Measurements from ENCODE around the gene CPNE4.

Gene CPNE4

DNA sequence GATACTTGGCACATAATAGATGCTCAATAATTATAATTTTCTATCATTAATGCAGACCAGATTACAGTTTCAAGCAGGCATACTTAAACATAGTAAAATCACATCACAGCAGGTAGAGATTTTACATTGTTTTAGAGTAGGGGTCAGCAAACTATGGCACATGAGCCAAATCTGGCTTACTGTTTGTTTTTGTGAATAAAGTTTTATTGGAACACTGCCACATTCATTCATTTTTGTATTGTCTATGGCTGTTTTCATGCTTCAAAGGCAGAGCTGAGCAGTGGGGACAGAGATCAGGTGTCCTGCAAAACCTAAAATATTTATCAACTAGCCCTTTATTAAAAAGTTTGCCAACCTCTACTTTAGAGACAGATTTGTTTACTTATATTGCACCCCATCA is 342.5 kb downstream of the CPNE4 start:
- H3K9me3 Mint-ChIP-seq, result peaks cover 2% of the 10 kb centered on the region

DNA sequence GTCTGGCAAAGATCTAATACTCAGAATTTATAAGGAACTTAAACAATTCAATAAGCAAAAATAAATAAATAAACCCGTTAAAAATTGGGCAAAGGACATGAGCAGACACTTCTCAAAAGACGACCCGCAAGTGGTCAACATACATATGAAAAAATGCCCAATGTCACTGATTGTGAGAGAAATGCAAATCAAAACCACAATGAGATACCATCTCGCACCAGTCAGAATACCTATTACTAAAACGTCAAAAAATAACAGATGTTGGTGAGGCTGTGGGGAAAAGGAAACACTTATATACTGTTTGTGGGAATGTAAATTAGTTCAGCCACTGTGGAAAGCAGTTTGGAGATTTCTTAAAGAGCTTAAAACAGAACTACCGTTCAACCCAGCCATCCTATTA is 344.0 kb downstream of the CPNE4 start:
- Mint-ChIP-seq H3K27ac (no peak overlapping the region), H3K36me3 (ENCODE audit: low read depth) (no peaks in the 10 kb centered on the region), H3K4me1 (no peaks in the 10 kb centered on the region), H3K27me3 (ENCODE audit: low read depth) (no peaks in the 10 kb centered on the region), H3K4me3 (no peak overlapping the region), H3K9me3 (peaks cover 2% of the 10 kb centered on the region)
- TF ChIP-seq, protein P1, sequence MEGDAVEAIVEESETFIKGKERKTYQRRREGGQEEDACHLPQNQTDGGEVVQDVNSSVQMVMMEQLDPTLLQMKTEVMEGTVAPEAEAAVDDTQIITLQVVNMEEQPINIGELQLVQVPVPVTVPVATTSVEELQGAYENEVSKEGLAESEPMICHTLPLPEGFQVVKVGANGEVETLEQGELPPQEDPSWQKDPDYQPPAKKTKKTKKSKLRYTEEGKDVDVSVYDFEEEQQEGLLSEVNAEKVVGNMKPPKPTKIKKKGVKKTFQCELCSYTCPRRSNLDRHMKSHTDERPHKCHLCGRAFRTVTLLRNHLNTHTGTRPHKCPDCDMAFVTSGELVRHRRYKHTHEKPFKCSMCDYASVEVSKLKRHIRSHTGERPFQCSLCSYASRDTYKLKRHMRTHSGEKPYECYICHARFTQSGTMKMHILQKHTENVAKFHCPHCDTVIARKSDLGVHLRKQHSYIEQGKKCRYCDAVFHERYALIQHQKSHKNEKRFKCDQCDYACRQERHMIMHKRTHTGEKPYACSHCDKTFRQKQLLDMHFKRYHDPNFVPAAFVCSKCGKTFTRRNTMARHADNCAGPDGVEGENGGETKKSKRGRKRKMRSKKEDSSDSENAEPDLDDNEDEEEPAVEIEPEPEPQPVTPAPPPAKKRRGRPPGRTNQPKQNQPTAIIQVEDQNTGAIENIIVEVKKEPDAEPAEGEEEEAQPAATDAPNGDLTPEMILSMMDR (IDR thresholded peaks at IDR 0.05; ENCODE audit: unreplicated experiment in 3 of 3), result no peak

More for the DNA sequence above, 342.5 kb downstream of the CPNE4 start:
- Mint-ChIP-seq H3K4me3 (no peak overlapping the region), H3K27me3 (ENCODE audit: low read depth) (no peaks in the 10 kb centered on the region), H3K36me3 (ENCODE audit: low read depth) (no peaks in the 10 kb centered on the region), H3K27ac (no peak overlapping the region), H3K4me1 (no peaks in the 10 kb centered on the region)
- TF ChIP-seq, protein P1 (IDR thresholded peaks at IDR 0.05; ENCODE audit: unreplicated experiment in 3 of 3), result no peak

DNA sequence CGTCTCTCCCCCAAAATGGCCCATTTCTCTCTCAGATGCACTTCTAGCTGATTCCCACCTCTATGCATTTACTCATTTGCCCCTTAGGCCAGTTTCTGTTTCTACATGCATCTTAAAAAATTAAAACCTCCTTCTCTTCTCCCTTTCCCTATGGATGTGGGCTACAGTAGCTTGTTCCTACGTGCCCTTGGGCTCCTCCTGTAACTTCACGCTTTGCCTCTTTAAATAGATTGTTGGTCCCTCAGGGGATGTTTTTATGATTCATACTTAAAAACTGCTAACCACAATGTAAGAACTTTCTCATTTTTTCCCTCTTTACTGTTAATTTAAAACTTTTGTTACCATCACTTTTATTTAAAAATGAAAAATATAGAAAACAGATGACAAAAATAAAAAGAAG is 346.4 kb downstream of the CPNE4 start:
- Mint-ChIP-seq H3K4me3 (no peak overlapping the region), H3K4me1 (no peaks in the 10 kb centered on the region), H3K27ac (no peak overlapping the region), H3K36me3 (ENCODE audit: low read depth) (no peaks in the 10 kb centered on the region), H3K27me3 (ENCODE audit: low read depth) (no peaks in the 10 kb centered on the region), H3K9me3 (peaks cover 2% of the 10 kb centered on the region)
- TF ChIP-seq, protein P1 (IDR thresholded peaks at IDR 0.05; ENCODE audit: unreplicated experiment in 3 of 3), result no peak

DNA sequence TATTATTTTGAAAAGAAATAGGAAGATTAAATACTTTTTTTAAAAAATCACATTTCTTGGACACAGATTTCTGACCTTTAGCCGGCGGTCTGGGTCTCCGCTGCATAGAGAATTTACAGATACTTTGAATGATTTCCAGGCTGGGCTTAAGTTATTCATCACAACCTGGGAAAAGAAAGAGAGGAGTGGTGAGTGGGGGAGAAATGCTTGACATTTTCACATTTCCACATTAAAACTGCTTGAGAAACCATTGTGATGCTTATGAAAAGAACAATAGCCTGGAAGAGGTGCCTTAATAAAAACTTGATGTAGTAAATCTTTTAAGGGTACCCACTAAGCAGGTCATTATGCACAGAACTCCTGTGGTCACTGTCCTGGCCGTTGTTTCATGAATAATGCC is 365.2 kb downstream of the CPNE4 start:
- Mint-ChIP-seq H3K27me3 (ENCODE audit: low read depth) (peaks cover 5% of the 10 kb centered on the region), H3K9me3 (no peaks in the 10 kb centered on the region), H3K36me3 (ENCODE audit: low read depth) (no peaks in the 10 kb centered on the region), H3K4me3 (no peak overlapping the region), H3K4me1 (no peaks in the 10 kb centered on the region), H3K27ac (no peak overlapping the region)
- TF ChIP-seq, protein P1 (IDR thresholded peaks at IDR 0.05; ENCODE audit: unreplicated experiment in 3 of 3), result no peak

DNA sequence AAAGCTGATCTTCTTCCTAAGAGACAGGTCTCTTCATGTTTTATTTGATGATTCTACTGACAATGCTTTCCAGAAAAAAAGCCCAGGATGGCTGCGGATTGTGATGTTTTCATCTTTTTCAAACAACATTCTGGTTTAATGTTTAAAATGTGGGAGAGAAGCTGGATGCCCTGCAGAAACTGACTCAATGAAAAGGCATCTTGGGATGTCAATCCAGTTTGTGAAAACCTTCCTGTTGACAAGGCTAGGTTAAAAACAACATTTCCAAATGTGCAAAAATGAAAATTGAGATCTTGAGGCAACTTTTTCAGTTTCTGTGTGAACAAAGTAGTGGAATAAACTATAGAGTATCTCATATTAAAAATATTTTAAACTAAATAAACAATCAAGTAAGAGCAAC is 376.0 kb downstream of the CPNE4 start:
- H3K27ac Mint-ChIP-seq, result no peak overlapping the region
- peaks cover 8% of the 10 kb centered on the region for H3K9me3 Mint-ChIP-seq

DNA sequence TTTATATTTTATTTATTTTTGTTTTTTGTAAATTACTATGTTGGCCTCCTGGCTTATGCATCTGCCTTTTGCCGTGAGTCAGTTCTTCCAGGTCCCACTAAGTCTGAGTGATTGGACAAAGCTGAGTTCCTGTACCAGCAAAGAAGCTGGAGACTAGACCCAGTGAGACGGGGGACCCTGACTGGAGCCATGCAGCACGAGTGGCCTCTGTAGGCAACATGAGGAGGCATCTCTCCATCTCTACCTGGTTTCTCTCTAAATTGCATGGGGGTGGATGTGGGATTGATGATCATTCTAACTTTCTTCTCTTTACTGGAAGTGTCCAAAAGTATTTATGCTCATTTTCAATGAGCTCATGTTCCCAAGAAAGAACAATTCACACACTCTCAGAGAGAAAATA is 376.7 kb downstream of the CPNE4 start:
- no peak overlapping the region for H3K4me3 Mint-ChIP-seq
- H3K9me3 Mint-ChIP-seq, result peaks cover 8% of the 10 kb centered on the region
- H3K4me1 Mint-ChIP-seq, result peaks cover 5% of the 10 kb centered on the region
- H3K27ac Mint-ChIP-seq, result no peak overlapping the region
- peaks cover 9% of the 10 kb centered on the region for H3K27me3 Mint-ChIP-seq (ENCODE audit: low read depth)
- H3K36me3 Mint-ChIP-seq (ENCODE audit: low read depth), result no peaks in the 10 kb centered on the region
- TF ChIP-seq, protein P1 (IDR thresholded peaks at IDR 0.05; ENCODE audit: unreplicated experiment in 3 of 3), result no peak

More for the DNA sequence above, 376.0 kb downstream of the CPNE4 start:
- Mint-ChIP-seq H3K27me3 (ENCODE audit: low read depth) (peaks cover 4% of the 10 kb centered on the region), H3K4me1 (no peaks in the 10 kb centered on the region), H3K36me3 (ENCODE audit: low read depth) (no peaks in the 10 kb centered on the region), H3K4me3 (no peak overlapping the region)
- TF ChIP-seq, protein P1 (IDR thresholded peaks at IDR 0.05; ENCODE audit: unreplicated experiment in 3 of 3), result no peak

Measured in nephron (organoid).